Parathyroid adenoma (tissue), 2 donors: Measurements from ENCODE around the gene ITGAD.

Experiments
- H2AFZ ChIP-seq: fragments of 300-600 bp; sonication (generic); one replicate; pipeline ENCODE4 v1.7.0; 2017; ENCODE audit warnings: antibody characterized with exemption, mild to moderate bottlenecking
- H3K27ac ChIP-seq: fragments of 300-600 bp; sonication (generic); one replicate; pipeline ENCODE4 v1.7.0; 2017
- H3K27me3 ChIP-seq: fragments of 300-600 bp; sonication (generic); one replicate; pipeline ENCODE4 v1.7.0; 2017; ENCODE audit warnings: low read length; ENCODE audit not compliant: control insufficient read depth, insufficient read depth
- H3K36me3 ChIP-seq: fragments of 300-600 bp; sonication (generic); one replicate; pipeline ENCODE4 v1.7.0; 2017; ENCODE audit warnings: low read length; ENCODE audit not compliant: control insufficient read depth, insufficient read depth
- H3K4me1 ChIP-seq: fragments of 300-600 bp; sonication (generic); one replicate; pipeline ENCODE4 v1.7.0; 2017; ENCODE audit warnings: control low read depth
- H3K4me2 ChIP-seq: fragments of 300-600 bp; sonication (generic); one replicate; pipeline ENCODE4 v1.7.0; 2017; ENCODE audit warnings: low read length
- H3K4me3 ChIP-seq: fragments of 300-600 bp; sonication (generic); one replicate; pipeline ENCODE4 v1.7.0; 2017; ENCODE audit warnings: low read depth, low read length
- H3K79me2 ChIP-seq: fragments of 300-600 bp; sonication (generic); one replicate; pipeline ENCODE4 v1.7.0; 2017; ENCODE audit warnings: control low read depth
- H3K9ac ChIP-seq: fragments of 300-600 bp; sonication (generic); one replicate; pipeline ENCODE4 v1.7.0; 2017; ENCODE audit warnings: mild to moderate bottlenecking
- H3K9me3 ChIP-seq: fragments of 300-600 bp; sonication (generic); one replicate; pipeline ENCODE4 v1.7.0; 2017; ENCODE audit warnings: low read length; ENCODE audit not compliant: control insufficient read depth
- CTCF ChIP-seq: fragments of 300-600 bp; sonication (generic); IDR thresholded peaks from one replicate; pipeline ENCODE4 v1.7.0; 2017; ENCODE audit warnings: antibody characterized with exemption, mild to moderate bottlenecking
- donor health status: primary hyperparathyroidism.

Gene ITGAD

GRCh38 chr16:31404353-31405064, 11.4 kb downstream of the ITGAD start:
- Histone ChIP-seq H3K36me3 (no peaks in the 10 kb centered on the region), H3K9ac (no peak overlapping the region), H3K27ac (no peak overlapping the region), H3K4me1 (no peaks in the 10 kb centered on the region), H2AFZ (no peak overlapping the region), H3K4me2 (no peak overlapping the region), H3K27me3 (no peaks in the 10 kb centered on the region), H3K79me2 (no peaks in the 10 kb centered on the region), H3K9me3 (no peaks in the 10 kb centered on the region), H3K4me3 (no peak overlapping the region)
- TF ChIP-seq CTCF = no peak

DNA sequence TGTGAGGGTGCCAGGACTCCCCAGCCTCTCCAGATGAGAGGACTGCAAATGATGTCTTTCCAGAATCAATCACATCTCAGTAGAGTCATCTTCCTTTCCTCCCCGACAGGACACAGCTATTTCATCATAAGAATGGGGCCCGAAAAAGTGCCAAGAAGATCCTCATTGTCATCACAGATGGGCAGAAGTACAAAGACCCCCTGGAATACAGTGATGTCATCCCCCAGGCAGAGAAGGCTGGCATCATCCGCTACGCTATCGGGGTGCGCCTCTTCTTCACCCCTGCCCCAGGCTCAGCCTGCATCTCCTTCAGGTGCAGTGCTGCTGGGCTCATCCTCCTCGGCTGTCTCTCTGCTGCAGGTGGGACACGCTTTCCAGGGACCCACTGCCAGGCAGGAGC, 14.3 kb downstream of the ITGAD start:
- no peak overlapping the region for H3K27ac ChIP-seq
- H3K4me3 ChIP-seq = no peak overlapping the region
- H3K79me2 ChIP-seq = no peaks in the 10 kb centered on the region
- H3K27me3 ChIP-seq = no peaks in the 10 kb centered on the region
- no peak overlapping the region for H3K4me2 ChIP-seq
- no peaks in the 10 kb centered on the region for H3K36me3 ChIP-seq
- H3K9ac ChIP-seq = no peak overlapping the region
- no peaks in the 10 kb centered on the region for H3K9me3 ChIP-seq
- H2AFZ ChIP-seq = no peak overlapping the region
- no peaks in the 10 kb centered on the region for H3K4me1 ChIP-seq
- TF ChIP-seq CTCF = no peak

DNA sequence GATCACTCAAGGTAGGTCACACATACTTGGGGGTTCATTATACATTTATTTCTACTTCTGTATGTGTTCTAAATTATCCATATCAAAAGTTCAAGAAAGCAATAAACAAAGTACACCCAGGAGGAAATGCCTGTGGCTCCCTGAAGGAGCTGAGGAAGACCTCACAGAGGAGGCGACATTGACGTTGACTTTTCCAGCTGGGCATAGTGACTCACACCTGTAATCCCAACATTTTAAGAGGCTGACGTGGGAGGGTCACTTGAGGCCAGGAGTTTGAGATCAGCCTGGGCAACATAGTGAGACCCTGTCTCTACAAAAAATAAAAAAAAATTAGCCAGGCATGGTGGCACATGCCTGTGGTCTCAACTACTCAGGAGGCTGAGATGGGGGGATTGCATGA, 16.3 kb downstream of the ITGAD start:
- H3K27me3 ChIP-seq = no peaks in the 10 kb centered on the region
- no peak overlapping the region for H3K27ac ChIP-seq
- H3K4me2 ChIP-seq = no peak overlapping the region
- no peak overlapping the region for H2AFZ ChIP-seq
- H3K79me2 ChIP-seq = no peaks in the 10 kb centered on the region
- TF ChIP-seq CTCF = no peak
- H3K9me3 ChIP-seq = no peaks in the 10 kb centered on the region
- H3K36me3 ChIP-seq = no peaks in the 10 kb centered on the region
- no peaks in the 10 kb centered on the region for H3K4me1 ChIP-seq
- no peak overlapping the region for H3K4me3 ChIP-seq
- H3K9ac ChIP-seq = no peak overlapping the region

DNA sequence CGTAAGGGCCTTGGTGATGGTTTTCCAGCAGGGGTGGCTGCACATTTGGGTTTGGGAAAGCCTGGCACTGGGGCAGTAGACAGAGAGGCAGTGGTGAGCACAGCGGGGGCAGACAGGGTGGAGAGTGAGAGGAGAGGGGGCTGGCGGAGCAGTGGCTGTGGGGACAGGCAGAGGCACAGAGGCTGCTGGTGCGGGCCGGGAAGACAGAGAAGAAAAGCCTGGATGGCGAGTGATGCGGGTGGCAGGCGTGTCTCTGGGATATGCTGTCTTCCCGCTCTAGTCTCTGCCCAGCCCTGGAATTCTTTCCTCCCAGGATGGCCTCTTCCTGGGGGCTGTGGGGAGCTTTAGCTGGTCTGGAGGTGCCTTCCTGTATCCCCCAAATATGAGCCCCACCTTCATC, 16.9 kb downstream of the ITGAD start:
- Histone ChIP-seq H3K9ac (no peak overlapping the region), H3K79me2 (no peaks in the 10 kb centered on the region), H3K4me1 (no peaks in the 10 kb centered on the region), H3K27ac (no peak overlapping the region), H3K4me2 (no peak overlapping the region), H3K4me3 (no peak overlapping the region), H3K9me3 (no peaks in the 10 kb centered on the region), H3K36me3 (no peaks in the 10 kb centered on the region), H3K27me3 (no peaks in the 10 kb centered on the region), H2AFZ (no peak overlapping the region)
- TF ChIP-seq CTCF = no peak
